ENCODE data around the gene MCF2L.

GRCh38 chr13:112986470-112986869, 17.5 kb downstream of the MCF2L start:
- no peak for TF ChIP-seq CTCF (IDR thresholded peaks at IDR 0.05)
- no peak for TF ChIP-seq HOXB5 (CRISPR knock-in tag; IDR thresholded peaks at IDR 0.05)
- TF ChIP-seq TFCP2L1 (CRISPR knock-in tag; IDR thresholded peaks at IDR 0.05), result no peak
- TF ChIP-seq PBX3 (IDR thresholded peaks at IDR 0.05), result no peak
- no peak for TF ChIP-seq SMC3 (IDR thresholded peaks at IDR 0.05)

Data from A549 (cell line).